GM12892 (cell line): ENCODE results near the gene MDFIC2.

Experiments
- DNase-seq: peaks from one replicate; pipeline ENCODE4 v3.0.0; 2011; ENCODE audit not compliant: insufficient read length
- FAIRE-seq: peaks from 2 replicates; lab custom pipeline; 2011; peaks lifted over from hg19 to GRCh38; lab: Jason Lieb, UNC
- POLR2A ChIP-seq: IDR thresholded peaks from 2 replicates; pipeline ENCODE4 v1.6.1; 2011; ENCODE audit warnings: low read depth, low read length, control low read depth
- POLR2AphosphoS5 ChIP-seq: IDR thresholded peaks from 2 replicates; pipeline ENCODE4 v1.6.1; 2011; ENCODE audit warnings: low read depth, low read length, control low read depth
- TAF1 ChIP-seq: IDR thresholded peaks from 2 replicates; pipeline ENCODE4 v1.6.1; 2011; ENCODE audit warnings: low read depth, mild to moderate bottlenecking, control low read depth, low read length, borderline replicate concordance

Gene MDFIC2

DNA sequence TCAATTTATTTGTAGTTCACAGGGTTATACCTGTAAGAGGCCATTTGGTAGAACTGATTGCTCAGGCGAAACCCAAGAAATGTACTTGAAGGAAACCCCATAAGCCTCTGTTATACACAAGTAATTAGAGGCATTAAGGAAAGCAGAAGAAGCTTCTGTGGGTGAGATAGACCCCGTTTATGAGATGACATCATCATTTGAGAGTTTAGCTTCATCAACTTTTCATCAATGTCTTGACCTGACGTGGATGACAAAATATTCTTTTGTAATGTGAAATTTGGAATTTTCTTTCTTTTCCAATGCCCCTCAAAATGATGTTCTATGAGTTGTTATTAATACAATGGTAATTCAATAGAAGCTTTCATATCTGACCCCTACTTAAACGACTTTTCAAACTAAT is 136.2 kb downstream of the MDFIC2 start:
- no peak for TF ChIP-seq POLR2AphosphoS5
- TF ChIP-seq TAF1 = no peak
- TF ChIP-seq POLR2A = no peak
- FAIRE-seq = no peak

DNA sequence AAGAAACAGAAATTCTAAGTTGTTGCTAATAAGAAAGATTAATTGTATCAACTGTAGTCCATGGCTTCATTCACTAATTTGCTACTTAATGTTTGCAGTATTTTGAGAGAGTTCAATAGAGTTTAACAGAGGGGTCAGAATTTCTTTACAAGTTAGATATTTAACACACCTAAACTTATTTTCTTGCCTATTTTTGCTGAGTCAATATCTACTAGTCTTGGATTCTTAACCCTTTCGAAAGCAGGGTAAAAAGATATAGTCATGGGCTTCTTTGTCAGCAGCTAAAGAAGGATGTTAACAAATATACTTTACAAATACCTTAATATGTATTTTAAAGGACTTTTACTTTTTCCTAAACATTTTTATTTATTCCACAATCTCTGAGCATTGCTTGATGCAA is 155.6 kb downstream of the MDFIC2 start:
- FAIRE-seq (no peak), DNase-seq (no peak)
- TF ChIP-seq POLR2A = no peak
- TF ChIP-seq POLR2AphosphoS5 = no peak
- no peak for TF ChIP-seq TAF1

More for the DNA sequence above, 136.2 kb downstream of the MDFIC2 start:
- DNase-seq = no peak

DNA sequence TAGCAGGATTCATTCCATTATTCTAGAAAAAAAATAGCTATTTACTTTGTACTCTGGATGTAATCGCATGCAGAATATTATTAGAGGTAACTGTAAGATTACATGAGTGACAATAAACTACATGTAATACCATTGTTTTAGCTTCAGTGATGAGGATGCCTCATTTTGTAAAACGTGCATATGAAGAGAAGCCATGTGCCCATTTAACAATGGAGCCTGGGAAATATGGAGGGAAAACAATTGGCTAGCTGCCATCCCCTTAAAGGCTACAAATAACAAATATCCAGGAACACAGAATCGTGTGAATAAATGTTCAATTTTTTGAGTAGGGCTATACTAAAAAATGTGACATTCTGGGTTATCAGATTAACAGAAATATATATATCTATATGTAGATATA is 161.8 kb downstream of the MDFIC2 start:
- DNase-seq = no peak
- TF ChIP-seq TAF1 = no peak
- TF ChIP-seq POLR2A = no peak
- no peak for TF ChIP-seq POLR2AphosphoS5
- no peak for FAIRE-seq

DNA sequence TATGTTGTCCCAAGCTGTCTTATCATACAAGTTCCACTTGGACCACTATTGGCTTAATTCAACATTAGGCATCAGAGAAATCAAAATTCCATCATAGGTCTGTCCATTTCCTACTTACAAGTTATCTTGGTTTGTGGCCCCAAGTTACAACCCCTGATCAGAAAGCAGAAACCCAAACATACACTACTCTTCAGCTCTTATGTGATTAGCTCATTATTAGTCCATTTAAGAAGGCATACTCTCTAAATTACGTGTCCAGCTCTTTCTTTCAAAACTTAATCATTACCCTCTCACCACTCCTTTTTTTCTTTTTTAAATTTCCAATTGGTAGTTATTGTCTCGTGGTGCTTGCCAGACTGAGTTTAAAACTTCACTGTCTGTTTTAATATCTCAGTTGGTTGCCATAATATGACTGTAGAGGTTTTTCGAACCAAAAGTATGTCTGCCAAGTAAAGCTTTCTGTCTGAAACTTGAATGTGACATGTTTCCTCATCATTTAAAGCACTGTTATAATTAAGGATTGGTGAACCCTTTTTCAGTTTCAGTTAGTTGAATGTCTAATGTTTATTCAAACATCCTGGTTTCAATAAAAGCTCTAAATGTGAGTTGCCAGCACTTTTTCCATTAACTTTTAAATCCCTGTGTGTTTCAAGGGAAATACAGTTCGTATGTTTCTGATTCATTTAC is 162.6 kb downstream of the MDFIC2 start:
- DNase-seq = no peak
- no peak for TF ChIP-seq POLR2A
- TF ChIP-seq POLR2AphosphoS5 = no peak
- TF ChIP-seq TAF1 = no peak
- FAIRE-seq = no peak
